ENCODE measurements around the gene PLEKHM3. TPM values are rescaled to one million over a fixed set of nuclear protein-coding genes. Genes with fewer than 3 reads are reported as not detected.
A peak's percentile ranks its signal among the peaks of the same experiment; 100 is the strongest.

Gene PLEKHM3
- total and polyA plus RNA-seq, 2 of the 13 experiments (the other 11 are each of a cell fraction or from before 2014, with no cell fraction given) = 4.5 to 4.7 TPM

DNA sequence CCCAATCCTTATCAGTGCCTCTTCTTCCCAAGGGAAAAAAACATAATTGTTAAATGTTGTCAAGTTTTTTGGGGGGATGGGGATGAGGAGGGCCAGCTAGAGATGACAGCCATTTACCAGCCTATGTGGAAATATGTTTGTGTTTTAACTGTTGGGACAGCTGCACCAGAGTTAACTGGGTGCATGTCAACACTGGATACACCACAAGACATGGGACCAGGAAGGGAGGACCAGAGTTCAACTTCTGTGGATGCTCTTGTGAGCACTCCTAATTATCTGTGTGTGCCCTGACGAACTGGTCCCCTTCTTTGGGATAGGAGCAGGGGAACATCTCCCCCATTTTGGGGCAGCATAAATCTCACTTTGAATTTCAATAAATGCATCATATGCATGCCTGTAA lies 189.5 kb downstream of the PLEKHM3 start (continued):
- TF ChIP-seq MAZ (IDR thresholded peaks at IDR 0.05; ENCODE audit: borderline replicate concordance, low read depth, low read length) (no peak), MAZ (CRISPR knock-in tag; IDR thresholded peaks at IDR 0.05; ENCODE audit: low read depth) (no peak), ZNF12 (CRISPR knock-in tag; IDR thresholded peaks at IDR 0.05) (no peak), KAT7 (CRISPR knock-in tag; IDR thresholded peaks at IDR 0.05; ENCODE audit: borderline replicate concordance) (no peak), THRA (CRISPR knock-in tag; IDR thresholded peaks at IDR 0.05; ENCODE audit: borderline replicate concordance) (no peak), KDM2A (CRISPR knock-in tag; IDR thresholded peaks at IDR 0.05; ENCODE audit: borderline replicate concordance, low read depth) (no peak), NCOA1 (CRISPR knock-in tag; IDR thresholded peaks at IDR 0.05) (no peak), ARID4A (CRISPR knock-in tag; IDR thresholded peaks at IDR 0.05; ENCODE audit: borderline replicate concordance) (peak; percentile 16; the same call in 1 of the 2 replicates), ZNF557 (CRISPR knock-in tag; IDR thresholded peaks at IDR 0.05) (no peak), TBX2 (CRISPR knock-in tag; IDR thresholded peaks at IDR 0.05; ENCODE audit: borderline replicate concordance) (no peak), DPF2 (CRISPR knock-in tag; IDR thresholded peaks at IDR 0.05; ENCODE audit: borderline replicate concordance, low read depth) (0 out of 2 replicates have a peak, but pooled peaks have one; percentile 24)
- TF ChIP-seq, protein P1, sequence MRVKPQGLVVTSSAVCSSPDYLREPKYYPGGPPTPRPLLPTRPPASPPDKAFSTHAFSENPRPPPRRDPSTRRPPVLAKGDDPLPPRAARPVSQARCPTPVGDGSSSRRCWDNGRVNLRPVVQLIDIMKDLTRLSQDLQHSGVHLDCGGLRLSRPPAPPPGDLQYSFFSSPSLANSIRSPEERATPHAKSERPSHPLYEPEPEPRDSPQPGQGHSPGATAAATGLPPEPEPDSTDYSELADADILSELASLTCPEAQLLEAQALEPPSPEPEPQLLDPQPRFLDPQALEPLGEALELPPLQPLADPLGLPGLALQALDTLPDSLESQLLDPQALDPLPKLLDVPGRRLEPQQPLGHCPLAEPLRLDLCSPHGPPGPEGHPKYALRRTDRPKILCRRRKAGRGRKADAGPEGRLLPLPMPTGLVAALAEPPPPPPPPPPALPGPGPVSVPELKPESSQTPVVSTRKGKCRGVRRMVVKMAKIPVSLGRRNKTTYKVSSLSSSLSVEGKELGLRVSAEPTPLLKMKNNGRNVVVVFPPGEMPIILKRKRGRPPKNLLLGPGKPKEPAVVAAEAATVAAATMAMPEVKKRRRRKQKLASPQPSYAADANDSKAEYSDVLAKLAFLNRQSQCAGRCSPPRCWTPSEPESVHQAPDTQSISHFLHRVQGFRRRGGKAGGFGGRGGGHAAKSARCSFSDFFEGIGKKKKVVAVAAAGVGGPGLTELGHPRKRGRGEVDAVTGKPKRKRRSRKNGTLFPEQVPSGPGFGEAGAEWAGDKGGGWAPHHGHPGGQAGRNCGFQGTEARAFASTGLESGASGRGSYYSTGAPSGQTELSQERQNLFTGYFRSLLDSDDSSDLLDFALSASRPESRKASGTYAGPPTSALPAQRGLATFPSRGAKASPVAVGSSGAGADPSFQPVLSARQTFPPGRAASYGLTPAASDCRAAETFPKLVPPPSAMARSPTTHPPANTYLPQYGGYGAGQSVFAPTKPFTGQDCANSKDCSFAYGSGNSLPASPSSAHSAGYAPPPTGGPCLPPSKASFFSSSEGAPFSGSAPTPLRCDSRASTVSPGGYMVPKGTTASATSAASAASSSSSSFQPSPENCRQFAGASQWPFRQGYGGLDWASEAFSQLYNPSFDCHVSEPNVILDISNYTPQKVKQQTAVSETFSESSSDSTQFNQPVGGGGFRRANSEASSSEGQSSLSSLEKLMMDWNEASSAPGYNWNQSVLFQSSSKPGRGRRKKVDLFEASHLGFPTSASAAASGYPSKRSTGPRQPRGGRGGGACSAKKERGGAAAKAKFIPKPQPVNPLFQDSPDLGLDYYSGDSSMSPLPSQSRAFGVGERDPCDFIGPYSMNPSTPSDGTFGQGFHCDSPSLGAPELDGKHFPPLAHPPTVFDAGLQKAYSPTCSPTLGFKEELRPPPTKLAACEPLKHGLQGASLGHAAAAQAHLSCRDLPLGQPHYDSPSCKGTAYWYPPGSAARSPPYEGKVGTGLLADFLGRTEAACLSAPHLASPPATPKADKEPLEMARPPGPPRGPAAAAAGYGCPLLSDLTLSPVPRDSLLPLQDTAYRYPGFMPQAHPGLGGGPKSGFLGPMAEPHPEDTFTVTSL (CRISPR knock-in tag; IDR thresholded peaks at IDR 0.05; ENCODE audit: borderline replicate concordance) = 0 out of 2 replicates have a peak, but pooled peaks have one; percentile 37
- TF ChIP-seq, protein P2, sequence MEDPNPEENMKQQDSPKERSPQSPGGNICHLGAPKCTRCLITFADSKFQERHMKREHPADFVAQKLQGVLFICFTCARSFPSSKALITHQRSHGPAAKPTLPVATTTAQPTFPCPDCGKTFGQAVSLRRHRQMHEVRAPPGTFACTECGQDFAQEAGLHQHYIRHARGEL (CRISPR knock-in tag; IDR thresholded peaks at IDR 0.05) = no peak
- TF ChIP-seq, protein P3, sequence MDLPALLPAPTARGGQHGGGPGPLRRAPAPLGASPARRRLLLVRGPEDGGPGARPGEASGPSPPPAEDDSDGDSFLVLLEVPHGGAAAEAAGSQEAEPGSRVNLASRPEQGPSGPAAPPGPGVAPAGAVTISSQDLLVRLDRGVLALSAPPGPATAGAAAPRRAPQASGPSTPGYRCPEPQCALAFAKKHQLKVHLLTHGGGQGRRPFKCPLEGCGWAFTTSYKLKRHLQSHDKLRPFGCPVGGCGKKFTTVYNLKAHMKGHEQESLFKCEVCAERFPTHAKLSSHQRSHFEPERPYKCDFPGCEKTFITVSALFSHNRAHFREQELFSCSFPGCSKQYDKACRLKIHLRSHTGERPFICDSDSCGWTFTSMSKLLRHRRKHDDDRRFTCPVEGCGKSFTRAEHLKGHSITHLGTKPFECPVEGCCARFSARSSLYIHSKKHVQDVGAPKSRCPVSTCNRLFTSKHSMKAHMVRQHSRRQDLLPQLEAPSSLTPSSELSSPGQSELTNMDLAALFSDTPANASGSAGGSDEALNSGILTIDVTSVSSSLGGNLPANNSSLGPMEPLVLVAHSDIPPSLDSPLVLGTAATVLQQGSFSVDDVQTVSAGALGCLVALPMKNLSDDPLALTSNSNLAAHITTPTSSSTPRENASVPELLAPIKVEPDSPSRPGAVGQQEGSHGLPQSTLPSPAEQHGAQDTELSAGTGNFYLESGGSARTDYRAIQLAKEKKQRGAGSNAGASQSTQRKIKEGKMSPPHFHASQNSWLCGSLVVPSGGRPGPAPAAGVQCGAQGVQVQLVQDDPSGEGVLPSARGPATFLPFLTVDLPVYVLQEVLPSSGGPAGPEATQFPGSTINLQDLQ (CRISPR knock-in tag; IDR thresholded peaks at IDR 0.05) = no peak

All from HepG2 (cell line).